NCI-H2227 treated with DMSO at 0.1 percent for 48 hours (cell line): ENCODE data around the gene ACVR1C.

ENCODE experiments used
- DNase-seq: peaks from one replicate; lab custom pipeline; 2025; lab: John Stamatoyannopoulos, UW

Gene ACVR1C

GRCh38 chr2:157497638-157498314, 130.9 kb downstream of the ACVR1C start:
- peak; percentile 84 for DNase-seq

GRCh38 chr2:157492189-157492773, 136.4 kb downstream of the ACVR1C start:
- DNase-seq: peak; percentile 76

- no peak for DNase-seq
Measured at GRCh38 chr2:157489983-157490382, 138.7 kb downstream of the ACVR1C start.

GRCh38 chr2:157488877-157489276, 139.8 kb downstream of the ACVR1C start:
- no peak for DNase-seq

- DNase-seq: no peak
Measured at GRCh38 chr2:157487747-157488146, 140.9 kb downstream of the ACVR1C start.

GRCh38 chr2:157487271-157487610, 141.4 kb downstream of the ACVR1C start:
- no peak for DNase-seq

GRCh38 chr2:157486596-157487270, 141.9 kb downstream of the ACVR1C start:
- no peak for DNase-seq

GRCh38 chr2:157480182-157480961, 148.3 kb downstream of the ACVR1C start:
- DNase-seq: no peak

GRCh38 chr2:157479081-157480027, 149.3 kb downstream of the ACVR1C start:
- no peak for DNase-seq

GRCh38 chr2:157477919-157478318, 150.7 kb downstream of the ACVR1C start:
- no peak for DNase-seq

- no peak for DNase-seq
Measured at GRCh38 chr2:157476953-157477709, 151.5 kb downstream of the ACVR1C start.
